ENCODE results near the gene PRSS56.

PRSS56 gene

DNA sequence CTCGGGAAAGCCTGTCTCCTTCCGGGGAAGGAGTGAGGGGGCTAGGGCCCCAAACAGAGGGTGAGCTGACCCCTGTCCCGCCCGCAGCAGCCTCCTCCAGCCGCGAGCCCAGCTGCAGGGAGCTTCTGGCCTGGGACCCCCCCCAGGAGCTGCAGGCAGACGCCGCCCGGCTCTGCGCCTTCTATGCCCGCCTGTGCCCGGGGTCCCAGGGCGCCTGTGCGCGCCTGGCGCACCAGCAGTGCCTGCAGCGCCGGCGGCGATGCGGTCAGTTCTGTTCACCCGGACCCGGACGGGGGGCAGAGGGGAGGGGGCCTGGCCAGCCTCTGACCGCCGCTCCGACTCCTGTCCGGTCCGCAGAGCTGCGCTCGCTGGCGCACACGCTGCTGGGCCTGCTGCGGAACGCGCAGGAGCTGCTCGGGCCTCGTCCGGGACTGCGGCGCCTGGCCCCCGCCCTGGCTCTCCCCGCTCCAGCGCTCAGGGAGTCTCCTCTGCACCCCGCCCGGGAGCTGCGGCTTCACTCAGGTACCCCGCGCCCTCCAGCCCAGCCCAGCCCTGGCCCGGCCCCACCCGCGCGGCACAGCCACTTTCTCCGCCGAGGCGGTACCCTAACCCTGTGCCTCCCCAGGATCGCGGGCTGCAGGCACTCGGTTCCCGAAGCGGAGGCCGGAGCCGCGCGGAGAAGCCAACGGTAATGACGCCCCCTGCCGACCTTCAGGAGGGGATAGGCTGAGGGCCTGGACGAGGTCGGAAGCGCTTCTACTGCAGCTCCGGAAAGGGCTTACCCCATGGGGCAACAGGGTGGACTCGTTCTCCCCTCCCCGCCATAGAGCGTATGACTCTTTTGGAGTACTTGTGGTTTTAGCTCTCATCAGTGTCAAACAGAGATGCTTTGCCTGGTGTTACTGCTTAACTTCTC, 3.8 kb downstream of the PRSS56 start:
- no peak for DNase-seq (ENCODE audit: extremely low read depth, low read depth)
- TF ChIP-seq, protein P1, sequence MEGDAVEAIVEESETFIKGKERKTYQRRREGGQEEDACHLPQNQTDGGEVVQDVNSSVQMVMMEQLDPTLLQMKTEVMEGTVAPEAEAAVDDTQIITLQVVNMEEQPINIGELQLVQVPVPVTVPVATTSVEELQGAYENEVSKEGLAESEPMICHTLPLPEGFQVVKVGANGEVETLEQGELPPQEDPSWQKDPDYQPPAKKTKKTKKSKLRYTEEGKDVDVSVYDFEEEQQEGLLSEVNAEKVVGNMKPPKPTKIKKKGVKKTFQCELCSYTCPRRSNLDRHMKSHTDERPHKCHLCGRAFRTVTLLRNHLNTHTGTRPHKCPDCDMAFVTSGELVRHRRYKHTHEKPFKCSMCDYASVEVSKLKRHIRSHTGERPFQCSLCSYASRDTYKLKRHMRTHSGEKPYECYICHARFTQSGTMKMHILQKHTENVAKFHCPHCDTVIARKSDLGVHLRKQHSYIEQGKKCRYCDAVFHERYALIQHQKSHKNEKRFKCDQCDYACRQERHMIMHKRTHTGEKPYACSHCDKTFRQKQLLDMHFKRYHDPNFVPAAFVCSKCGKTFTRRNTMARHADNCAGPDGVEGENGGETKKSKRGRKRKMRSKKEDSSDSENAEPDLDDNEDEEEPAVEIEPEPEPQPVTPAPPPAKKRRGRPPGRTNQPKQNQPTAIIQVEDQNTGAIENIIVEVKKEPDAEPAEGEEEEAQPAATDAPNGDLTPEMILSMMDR (IDR thresholded peaks at IDR 0.05; ENCODE audit: low read depth, low read length): peak; percentile 13

DNA sequence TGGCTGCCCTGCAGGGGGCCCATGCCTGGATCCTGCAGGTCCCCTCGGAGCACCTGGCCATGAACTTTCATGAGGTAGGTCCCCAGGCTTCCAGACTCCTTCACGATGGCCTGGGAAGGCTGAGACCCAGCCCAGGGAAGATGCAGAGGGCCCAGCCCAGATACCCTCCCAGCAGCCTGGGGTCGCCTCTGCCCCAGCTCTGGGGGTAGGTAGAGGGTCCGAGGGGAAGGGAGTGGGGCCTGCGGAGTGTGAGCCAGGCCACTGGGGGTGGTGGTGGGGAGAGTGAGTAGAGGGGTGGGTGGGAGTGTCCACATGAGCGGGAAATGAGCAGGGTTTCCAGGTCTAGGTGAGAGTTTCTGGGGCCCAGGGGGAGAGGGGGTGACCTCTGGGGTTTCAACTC, 4.6 kb downstream of the PRSS56 start:
- DNase-seq (ENCODE audit: extremely low read depth, low read depth): no peak
- TF ChIP-seq, protein P1 (IDR thresholded peaks at IDR 0.05; ENCODE audit: low read depth, low read length): no peak

DNA sequence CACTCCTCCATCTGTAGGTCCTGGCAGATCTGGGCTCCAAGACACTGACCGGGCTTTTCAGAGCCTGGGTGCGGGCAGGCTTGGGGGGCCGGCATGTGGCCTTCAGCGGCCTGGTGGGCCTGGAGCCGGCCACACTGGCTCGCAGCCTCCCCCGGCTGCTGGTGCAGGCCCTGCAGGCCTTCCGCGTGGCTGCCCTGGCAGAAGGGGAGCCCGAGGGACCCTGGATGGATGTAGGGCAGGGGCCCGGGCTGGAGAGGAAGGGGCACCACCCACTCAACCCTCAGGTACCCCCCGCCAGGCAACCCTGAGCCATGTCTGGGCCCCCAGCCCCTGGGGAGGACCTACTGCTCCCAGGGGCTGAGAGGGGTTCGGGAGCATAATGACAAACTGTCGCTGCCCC, 5.0 kb downstream of the PRSS56 start:
- TF ChIP-seq, protein P1 (IDR thresholded peaks at IDR 0.05; ENCODE audit: low read depth, low read length): no peak
- DNase-seq (ENCODE audit: extremely low read depth, low read depth): no peak

GRCh38 chr2:232525791-232526371, 5.7 kb downstream of the PRSS56 start, which contains the start of gene CHRND:
Gene CHRND (plus strand): TSS chr2:232526160. CDS start chr2:232526216, 56 bp downstream.
- DNase-seq (ENCODE audit: extremely low read depth, low read depth): no peak
- TF ChIP-seq, protein P1 (IDR thresholded peaks at IDR 0.05; ENCODE audit: low read depth, low read length): no peak

DNA sequence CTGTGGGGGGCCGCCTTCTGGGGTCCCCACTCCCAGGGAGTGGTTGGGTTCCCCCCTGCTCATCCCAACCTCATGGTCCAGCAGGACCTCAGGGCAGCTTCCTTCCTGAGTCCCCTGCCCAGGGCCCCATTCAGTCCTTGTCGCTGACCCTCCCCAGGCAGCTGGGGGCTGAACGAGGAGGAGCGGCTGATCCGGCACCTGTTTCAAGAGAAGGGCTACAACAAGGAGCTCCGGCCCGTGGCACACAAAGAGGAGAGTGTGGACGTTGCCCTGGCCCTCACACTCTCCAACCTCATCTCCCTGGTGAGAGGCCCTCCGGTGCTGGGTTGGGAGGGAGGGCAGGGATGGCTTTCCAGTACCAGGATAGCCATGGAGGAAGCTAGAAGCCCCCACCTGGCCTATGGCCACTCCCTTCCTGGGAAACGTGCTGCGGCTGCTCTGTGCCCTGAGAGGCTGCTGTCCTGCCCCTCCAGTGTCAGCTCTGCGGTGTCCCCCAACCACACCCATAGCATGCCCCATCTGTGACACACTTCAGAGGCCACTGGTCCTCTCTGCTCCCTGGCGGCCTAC, 6.3 kb downstream of the PRSS56 start:
- no peak for DNase-seq (ENCODE audit: extremely low read depth, low read depth)
- TF ChIP-seq, protein P1 (IDR thresholded peaks at IDR 0.05; ENCODE audit: low read depth, low read length): no peak

- DNase-seq (ENCODE audit: extremely low read depth, low read depth): no peak
- TF ChIP-seq, protein P1 (IDR thresholded peaks at IDR 0.05; ENCODE audit: low read depth, low read length): no peak
Measured at GRCh38 chr2:232527905-232528470, 7.8 kb downstream of the PRSS56 start.

Data from AG09319 (cell line).